Spleen (tissue), 7 donors: ENCODE data around the gene WNT9A.

Source experiments
- CTCF ChIP-seq, 11 experiments: fragments of 200-600 bp in 7 of 11; fragments of 450-650 bp in 4 of 11; sonication (generic) in 4 of 11; IDR thresholded peaks in 8 of 11; conservative IDR thresholded peaks in 3 of 11; 1 replicate in 7 of 11; 2 replicates in 4 of 11; pipeline versions ENCODE4 v1.4.0 to v1.8.0; 2016 to 2021; ENCODE audit warnings: antibody characterized with exemption in 11 of 11, inconsistent platforms in 4 of 11, mild to moderate bottlenecking in 1 of 11
- POLR2A ChIP-seq, 3 donors: fragments of 450-650 bp; IDR thresholded peaks; one replicate each; pipeline ENCODE4 v1.5.1; 2017; ENCODE audit warnings: antibody characterized with exemption in 3 of 3, mild to moderate bottlenecking in 1 of 3
- POLR2AphosphoS5 ChIP-seq, 3 donors: sonication (generic); formaldehyde crosslinking; IDR thresholded peaks; one replicate each; pipeline ENCODE4 v1.5.1; 2017; ENCODE audit warnings: antibody characterized with exemption in 3 of 3
- donor health status: DM: no; HTN: no; CAD: no; lungs with moderate emphysema.
- donor health status: DM: no; HTN: no; CAD: no.
- donor health status: DM: no; HTN: no; CAD: no.

GRCh38 chr1:227900571-227901051 is 47.1 kb downstream of the WNT9A start:
- TF ChIP-seq POLR2A (IDR thresholded peaks at IDR 0.05) (no peak), CTCF (IDR thresholded peaks at IDR 0.05 in 8 of 11, conservative IDR thresholded peaks at IDR 0.05 in 3 of 11) (no peak), POLR2AphosphoS5 (IDR thresholded peaks at IDR 0.05) (no peak)
